Mononuclear cell (primary cell): ENCODE data around the gene TMEM33. TPM values are rescaled to one million over a fixed set of nuclear protein-coding genes. Genes with fewer than 3 reads are reported as not detected.
A peak's percentile ranks its signal among the peaks of the same experiment; 100 is the strongest.

Source experiments
- H3K27me3 ChIP-seq: 2 replicates; pipeline ENCODE4 v1.6.0; 2011; ENCODE audit warnings: low read length, control low read depth; ENCODE audit not compliant: insufficient read depth
- H3K4me1 ChIP-seq: 2 replicates; pipeline ENCODE4 v1.5.1; 2011; ENCODE audit warnings: mild to moderate bottlenecking, low read length, control low read depth; ENCODE audit not compliant: insufficient read depth
- H3K4me3 ChIP-seq: 2 replicates; pipeline ENCODE4 v1.5.1; 2011; ENCODE audit warnings: mild to moderate bottlenecking, low read length, moderate library complexity
- H3K9me3 ChIP-seq: 2 replicates; pipeline ENCODE4 v1.5.1; 2011; ENCODE audit warnings: low read depth, mild to moderate bottlenecking, control low read depth, low read length
- total RNA-seq: library from RNA; depleted of rRNA; stranded (reverse); fragments of >200 nt; gene quantifications from one replicate; pipeline ENCODE4 v1.2.3, GENCODE V29; 2012

The TMEM33 gene
- total RNA-seq, 1 donor, result 44.5 TPM

DNA sequence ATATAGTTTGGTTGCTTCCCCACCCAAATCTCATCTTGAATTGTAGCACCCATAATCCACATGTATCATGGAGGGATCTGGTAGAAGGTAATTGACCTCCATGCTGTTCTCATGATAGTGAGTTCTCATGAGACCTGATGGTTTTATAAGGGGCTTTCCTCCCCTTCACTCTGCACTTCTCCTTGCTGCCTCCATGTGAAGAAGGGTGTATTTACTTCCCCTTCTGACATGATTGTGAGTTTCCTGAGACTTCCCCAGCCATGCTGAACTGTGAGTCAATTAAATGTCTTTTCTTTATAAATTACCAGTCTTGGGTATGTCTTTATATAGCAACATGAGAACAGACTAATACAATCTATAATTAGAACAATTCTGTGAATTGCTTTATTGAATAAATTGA lies 34.4 kb downstream of the TMEM33 start:
- H3K4me3 ChIP-seq, result no peak overlapping the region
- H3K4me1 ChIP-seq, result no peaks in the 10 kb centered on the region
- H3K9me3 ChIP-seq, result no peaks in the 10 kb centered on the region
- no peaks in the 10 kb centered on the region for H3K27me3 ChIP-seq

DNA sequence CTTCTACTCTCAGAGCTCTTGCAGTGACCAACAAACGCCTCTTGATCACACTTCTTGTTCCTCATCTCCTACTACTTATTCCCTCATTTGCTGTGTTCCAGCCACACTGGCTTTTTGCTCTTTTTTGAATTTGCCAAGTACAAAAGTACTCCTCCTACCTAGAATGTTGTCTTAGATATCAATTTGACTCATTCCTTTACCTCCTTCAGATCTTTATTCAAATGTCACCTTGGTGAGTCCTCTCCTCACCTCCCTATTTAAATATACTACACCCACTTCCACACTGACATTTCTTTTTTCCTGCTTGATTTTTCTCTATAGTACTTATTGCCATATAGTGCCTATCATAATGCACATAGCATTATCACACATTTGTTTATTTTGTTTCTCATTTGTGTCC lies 40.1 kb downstream of the TMEM33 start:
- Histone ChIP-seq H3K27me3 (no peaks in the 10 kb centered on the region), H3K4me1 (no peaks in the 10 kb centered on the region), H3K9me3 (no peaks in the 10 kb centered on the region), H3K4me3 (no peak overlapping the region)

DNA sequence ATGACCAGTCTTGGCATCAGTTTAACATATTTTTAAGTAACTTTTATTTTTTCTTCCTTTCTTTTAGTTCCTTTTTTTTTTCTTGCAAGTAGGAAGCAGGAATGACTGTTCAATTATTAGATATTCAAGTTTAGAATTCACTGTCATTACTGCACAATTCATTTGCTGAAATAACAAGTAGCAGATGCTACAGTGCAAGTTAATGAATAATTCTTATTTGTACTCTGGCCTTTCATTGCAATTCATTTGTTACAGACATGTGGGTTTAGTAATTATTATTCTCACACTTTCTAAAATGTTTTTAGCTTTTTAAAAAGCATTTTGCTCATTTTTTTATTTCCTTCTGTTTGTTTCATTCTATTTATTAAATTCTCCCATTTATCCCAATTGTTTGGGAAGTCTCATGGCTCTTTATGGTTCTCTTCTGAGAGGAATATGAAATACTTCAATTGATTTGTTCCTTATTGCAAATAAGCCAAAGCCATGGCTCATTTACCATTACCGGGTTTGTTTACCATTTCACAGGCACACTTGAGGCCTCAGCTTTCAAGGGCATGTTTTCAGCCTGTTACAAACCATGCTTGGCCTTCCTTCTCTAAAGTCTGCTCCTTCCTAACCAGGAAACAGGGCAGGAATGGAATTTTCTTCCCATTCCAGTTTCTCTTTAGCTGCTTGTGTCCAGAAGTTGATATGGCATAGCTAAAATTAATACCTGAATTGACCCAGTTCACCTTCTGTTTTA lies 41.7 kb downstream of the TMEM33 start:
- Histone ChIP-seq H3K4me1 (no peaks in the 10 kb centered on the region), H3K4me3 (no peak overlapping the region), H3K9me3 (no peaks in the 10 kb centered on the region), H3K27me3 (no peaks in the 10 kb centered on the region)

DNA sequence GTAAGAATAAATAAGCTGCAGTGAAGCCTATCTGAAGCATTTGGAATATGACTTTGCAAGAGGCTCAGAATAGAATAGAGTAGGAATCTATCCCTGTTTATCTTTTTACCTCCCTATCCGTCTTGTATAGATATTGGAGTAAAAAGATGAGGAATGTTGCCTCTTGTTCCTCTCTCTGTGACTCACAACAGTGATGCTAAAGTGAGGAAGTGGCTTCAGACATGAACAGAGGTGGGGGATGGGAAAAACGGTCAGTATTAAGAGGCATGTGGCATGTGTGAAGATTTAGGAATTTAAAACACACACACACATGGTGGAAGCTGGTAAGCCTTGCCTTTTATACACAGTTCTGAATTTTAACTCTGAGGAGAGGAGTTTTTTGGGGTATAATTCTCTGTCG lies 42.5 kb downstream of the TMEM33 start:
- Histone ChIP-seq H3K9me3 (no peaks in the 10 kb centered on the region), H3K4me1 (no peaks in the 10 kb centered on the region), H3K4me3 (no peak overlapping the region), H3K27me3 (no peaks in the 10 kb centered on the region)

DNA sequence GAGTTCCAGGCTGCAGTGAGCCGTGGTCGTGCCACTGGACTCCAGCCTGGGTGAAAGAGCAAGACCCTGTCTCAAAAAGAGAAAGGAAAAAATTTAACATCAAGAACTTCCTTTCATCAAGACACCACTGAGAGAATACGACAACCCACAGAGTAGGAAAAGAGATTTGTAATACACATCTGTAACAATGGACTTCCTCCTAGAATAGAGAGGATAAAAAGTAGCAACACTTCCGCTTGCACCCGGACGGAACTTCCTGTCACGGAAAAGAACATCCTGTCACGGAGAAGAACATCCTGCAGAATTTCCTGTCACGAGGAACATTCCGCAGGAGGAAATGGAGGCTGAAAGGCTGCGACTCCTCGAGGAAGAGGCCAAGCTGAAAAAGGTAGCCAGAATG lies 46.2 kb downstream of the TMEM33 start, which contains the start of gene DCAF4L1:
DCAF4L1 (plus strand) TSS at position 301 of the 400 bp plus-strand sequence; CDS start at position 338, 37 bp downstream.
- Histone ChIP-seq H3K4me1 (no peaks in the 10 kb centered on the region), H3K4me3 (no peak within 1 kb of the TSS), H3K9me3 (no peaks in the 10 kb centered on the region), H3K27me3 (no peaks in the 10 kb centered on the region)

DNA sequence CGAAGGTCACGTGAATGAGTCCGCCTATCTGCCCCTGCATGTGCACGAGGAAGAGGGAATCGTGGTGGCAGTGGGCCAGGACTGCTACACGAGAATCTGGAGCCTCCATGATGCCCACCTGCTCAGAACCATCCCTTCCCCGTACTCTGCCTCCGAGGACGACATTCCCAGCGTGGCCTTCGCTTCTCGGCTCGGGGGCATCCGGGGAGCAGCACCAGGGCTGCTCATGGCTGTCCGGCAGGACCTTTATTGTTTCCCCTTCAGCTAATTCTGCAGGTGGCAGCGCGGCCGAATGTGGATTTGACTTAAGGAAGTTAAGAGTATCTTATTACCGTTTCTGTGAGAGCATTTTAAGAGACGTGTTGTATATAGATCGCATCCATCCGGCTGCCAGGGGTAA lies 47.5 kb downstream of the TMEM33 start:
- H3K4me3 ChIP-seq, result no peak overlapping the region
- no peaks in the 10 kb centered on the region for H3K9me3 ChIP-seq
- H3K27me3 ChIP-seq, result no peaks in the 10 kb centered on the region
- no peaks in the 10 kb centered on the region for H3K4me1 ChIP-seq

DNA sequence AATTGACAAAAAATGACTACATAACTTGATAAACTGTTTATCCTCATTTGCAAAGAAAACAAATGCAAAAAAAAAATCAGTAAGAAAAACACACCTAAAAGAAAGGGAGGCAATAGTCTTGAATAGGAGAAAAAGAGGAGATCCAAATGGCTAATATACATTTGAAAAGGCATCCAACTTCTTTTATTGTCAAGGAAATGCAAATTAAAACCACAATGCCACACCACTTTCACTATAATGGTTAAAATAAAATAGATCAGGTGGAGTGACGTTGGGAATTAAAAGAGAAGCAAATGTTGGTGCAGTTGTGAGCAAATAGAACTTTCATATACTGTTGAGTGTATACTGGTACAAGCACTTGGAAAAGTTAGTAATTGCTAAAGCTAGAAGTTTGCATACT lies 49.9 kb downstream of the TMEM33 start:
- Histone ChIP-seq H3K4me3 (no peak overlapping the region), H3K27me3 (no peaks in the 10 kb centered on the region), H3K4me1 (peaks cover 5% of the 10 kb centered on the region), H3K9me3 (no peaks in the 10 kb centered on the region)

DNA sequence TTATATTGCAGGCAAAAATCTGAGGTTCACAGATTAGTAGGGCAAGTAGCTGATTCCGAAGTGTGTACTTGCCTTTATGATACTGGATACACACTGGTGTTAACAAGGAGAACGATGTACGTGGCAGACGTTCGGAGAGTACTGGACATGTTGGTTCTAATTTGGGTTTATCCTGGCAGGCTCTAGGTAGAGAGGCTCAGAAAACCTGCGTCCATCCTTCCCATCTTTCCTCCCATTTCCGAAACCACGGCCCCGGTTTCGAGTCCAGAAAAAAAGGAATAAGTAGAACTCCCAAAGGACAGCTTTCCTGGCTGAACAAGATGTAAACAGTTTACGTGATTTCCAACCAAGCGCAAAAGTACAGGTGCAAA lies 54.8 kb downstream of the TMEM33 start:
- Histone ChIP-seq H3K9me3 (no peaks in the 10 kb centered on the region), H3K27me3 (no peaks in the 10 kb centered on the region), H3K4me1 (peaks cover 21% of the 10 kb centered on the region), H3K4me3 (peak overlapping the region; percentile 82)

DNA sequence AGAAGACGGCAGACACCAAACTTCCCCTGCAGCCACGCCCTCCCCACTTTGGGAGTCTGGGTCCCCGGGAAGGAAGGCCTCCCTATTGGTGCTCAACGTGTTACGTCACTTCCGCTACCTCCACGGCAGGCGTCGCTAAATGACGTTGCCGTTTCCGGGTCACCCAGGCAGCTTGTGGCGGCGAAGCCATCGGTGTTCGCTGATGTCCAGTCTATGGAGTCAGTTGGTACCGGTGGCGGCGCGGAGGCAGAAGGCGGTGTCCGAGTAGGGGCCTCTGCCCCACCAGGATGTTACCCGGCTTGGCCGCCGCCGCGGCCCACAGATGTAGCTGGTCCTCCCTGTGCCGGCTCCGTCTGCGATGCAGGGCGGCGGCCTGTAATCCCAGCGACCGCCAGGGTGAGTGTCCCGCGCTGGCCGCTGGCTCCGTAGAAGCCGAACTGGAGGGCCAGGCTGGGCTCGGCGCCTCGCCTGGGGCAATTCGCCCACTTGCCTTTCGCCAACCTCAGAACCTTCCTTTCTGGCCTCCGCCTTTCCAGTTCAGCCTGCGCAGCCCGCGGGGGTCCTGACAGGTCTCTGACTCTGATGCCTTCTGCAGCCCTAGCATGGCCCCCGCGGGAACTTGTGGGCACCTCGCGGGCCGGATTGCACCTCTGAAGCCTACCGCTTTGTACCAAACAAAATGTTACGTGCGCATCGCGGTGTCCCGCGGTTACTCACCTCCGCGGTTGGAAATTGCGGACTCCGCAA lies 55.3 kb downstream of the TMEM33 start, which contains the start of gene SLC30A9:
SLC30A9 (plus strand) TSS at position 166 of the 747 bp plus-strand sequence; CDS start at position 288, 122 bp downstream.
- Histone ChIP-seq H3K9me3 (no peaks in the 10 kb centered on the region), H3K27me3 (no peaks in the 10 kb centered on the region), H3K4me1 (peaks cover 21% of the 10 kb centered on the region), H3K4me3 (peak within 1 kb of the TSS; percentile 82)

DNA sequence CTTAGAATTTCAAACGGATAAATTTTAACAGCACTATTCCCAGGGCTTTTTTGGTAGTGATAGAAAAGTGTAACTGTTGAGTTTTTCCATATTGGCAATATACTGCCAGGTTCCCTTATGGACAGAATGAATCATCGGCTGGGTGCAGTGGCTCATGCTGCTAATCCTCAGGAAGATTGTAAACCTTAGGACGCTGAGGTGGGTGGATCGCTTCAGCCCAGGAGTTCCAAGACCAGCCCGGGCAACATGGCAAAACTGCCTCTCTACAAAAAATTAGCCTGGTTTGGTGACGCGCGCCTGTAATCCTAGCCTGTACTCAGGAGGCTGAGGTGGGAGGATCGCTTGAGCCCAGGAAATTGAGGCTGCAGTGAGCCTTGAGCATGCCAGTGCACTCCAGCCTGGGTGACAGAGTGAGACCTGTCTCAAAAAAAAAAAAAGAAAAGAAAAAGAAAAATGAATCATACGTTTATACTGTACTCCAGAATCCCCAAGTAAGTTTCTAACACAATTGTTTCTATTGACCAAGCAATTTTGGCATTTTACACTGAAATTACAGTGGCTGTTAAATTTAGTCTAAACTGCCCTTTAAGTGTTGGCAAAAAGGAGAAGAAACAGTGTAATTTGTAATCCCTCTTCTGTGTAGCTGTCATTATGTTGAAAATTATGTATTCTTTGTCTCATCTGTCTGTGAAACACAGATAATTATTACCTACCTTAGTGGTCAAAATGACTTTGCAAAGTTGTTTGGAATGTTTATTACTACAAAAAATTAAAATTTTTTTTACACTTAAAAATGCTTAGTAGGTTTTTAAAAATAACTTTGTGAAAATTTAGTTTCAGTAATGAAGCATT lies 56.9 kb downstream of the TMEM33 start:
- no peak overlapping the region for H3K4me3 ChIP-seq
- no peaks in the 10 kb centered on the region for H3K27me3 ChIP-seq
- no peaks in the 10 kb centered on the region for H3K9me3 ChIP-seq
- peaks cover 21% of the 10 kb centered on the region for H3K4me1 ChIP-seq

DNA sequence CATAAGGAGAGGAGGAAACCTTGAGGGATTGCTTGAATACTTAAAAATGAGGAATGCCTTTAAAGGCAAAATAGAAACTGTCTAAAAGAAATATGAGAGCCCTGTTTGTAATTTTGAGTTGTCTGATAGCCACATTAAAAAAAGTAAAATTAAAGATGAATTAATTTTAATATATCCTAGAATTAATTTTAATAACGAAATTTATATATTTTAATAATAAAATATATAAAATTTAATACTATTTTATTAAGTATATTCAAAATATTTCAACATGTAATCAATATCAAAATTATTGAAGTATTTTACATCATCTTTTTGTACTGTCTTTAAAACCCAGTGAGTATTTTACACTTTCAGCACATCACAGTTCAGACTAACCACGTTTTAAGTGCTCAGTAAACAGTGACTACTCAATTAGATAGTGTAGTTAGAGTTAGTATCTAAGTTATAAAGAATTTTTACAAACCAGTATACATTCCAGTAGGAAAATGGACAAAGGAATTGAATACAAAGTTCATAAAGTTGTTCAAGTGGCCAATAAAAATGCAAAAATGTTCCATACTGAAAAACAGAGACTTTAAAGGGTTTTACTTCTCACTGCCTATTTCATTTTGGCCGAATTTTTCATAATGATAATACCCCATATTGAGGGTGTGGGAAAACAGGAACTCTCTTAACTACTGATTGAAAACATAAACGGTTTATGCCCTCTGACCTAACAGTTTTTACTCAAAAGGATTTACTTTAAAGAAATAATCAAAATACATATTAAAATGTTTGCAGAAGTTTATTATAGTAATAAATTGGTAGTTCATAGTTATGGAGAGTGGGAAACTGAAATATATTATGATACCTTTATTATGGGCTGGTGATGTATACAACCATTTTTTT lies 58.0 kb downstream of the TMEM33 start:
- H3K4me1 ChIP-seq, result peaks cover 21% of the 10 kb centered on the region
- H3K27me3 ChIP-seq, result no peaks in the 10 kb centered on the region
- no peaks in the 10 kb centered on the region for H3K9me3 ChIP-seq
- no peak overlapping the region for H3K4me3 ChIP-seq

DNA sequence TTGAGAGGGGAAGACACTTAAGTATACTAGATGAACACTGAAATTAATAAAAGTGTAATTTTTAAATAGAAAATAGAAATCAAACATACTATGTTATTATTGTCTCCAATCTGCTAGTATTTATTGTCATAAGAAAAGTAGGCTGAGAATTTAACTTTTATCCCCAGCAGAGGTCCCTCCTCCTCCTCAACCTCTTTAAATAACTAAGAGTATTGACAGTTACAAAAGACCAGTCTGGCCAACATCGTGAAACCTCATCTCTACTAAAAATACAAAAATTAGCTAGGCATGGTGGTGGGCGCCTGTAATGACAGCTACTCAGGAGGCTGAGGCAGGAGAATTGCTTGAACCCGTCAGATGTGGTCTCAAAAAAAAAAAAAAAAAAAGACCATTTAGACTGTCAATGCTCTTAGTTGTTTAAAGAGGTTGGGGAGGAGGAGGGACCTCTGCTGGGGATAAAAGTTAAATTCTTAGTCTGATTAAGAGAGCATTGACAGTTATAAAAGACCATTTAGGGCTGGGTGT lies 59.3 kb downstream of the TMEM33 start:
- no peaks in the 10 kb centered on the region for H3K27me3 ChIP-seq

DNA sequence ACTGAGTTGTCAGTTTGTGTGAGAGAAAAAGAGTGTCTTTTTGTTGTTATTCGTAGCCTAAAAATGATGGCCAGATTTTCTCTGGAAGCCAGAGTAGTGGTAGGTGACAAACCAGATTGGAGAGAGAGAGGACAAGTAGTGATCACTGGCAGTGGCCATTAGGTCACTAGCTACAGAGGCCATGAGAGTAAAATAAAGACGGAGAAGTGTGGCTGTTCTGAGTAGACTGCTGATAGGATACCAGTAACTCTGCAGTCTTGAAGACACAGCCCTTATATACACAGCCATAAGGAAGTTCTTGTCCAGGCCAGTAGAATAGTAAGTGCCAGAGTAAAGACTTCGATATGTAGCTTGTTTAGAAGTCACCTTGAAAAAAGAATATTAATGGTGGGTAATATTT lies 62.8 kb downstream of the TMEM33 start:
- Histone ChIP-seq H3K4me3 (no peak overlapping the region), H3K9me3 (no peaks in the 10 kb centered on the region), H3K4me1 (no peaks in the 10 kb centered on the region), H3K27me3 (no peaks in the 10 kb centered on the region)

More for the DNA sequence above, 59.3 kb downstream of the TMEM33 start:
- peaks cover 21% of the 10 kb centered on the region for H3K4me1 ChIP-seq
- H3K9me3 ChIP-seq, result no peaks in the 10 kb centered on the region
- H3K4me3 ChIP-seq, result no peak overlapping the region

DNA sequence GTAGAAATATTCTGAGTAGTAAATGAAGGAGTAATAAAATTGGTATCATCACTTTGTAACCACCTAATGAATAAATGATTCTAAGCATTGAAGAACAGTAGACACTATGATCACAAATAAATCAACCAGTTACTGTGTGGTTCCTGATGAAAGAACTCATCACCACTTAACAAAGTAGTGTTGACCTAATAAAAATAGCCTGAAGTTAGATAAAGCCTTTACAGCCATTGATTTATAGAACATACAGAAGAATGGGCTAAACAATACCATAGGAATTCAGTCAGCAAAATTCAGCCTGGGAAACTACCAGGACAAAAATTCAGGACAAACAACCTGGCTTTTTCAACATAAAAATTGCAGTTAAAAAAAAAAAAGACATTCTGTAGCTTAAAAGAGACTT lies 64.1 kb downstream of the TMEM33 start:
- H3K4me3 ChIP-seq, result no peak overlapping the region
- H3K27me3 ChIP-seq, result no peaks in the 10 kb centered on the region
- no peaks in the 10 kb centered on the region for H3K9me3 ChIP-seq
- no peaks in the 10 kb centered on the region for H3K4me1 ChIP-seq
